Neural cell (in vitro differentiated cells): ENCODE results near the gene MAPK9. TPM values are rescaled to one million over a fixed set of nuclear protein-coding genes. Genes with fewer than 3 reads are reported as not detected.

ENCODE experiments used
- H2AFZ ChIP-seq: fragments of 200-600, 300-800 bp; sonication (generic), shearing (Covaris generic); 2 replicates; pipeline ENCODE4 v1.6.0; 2014; ENCODE audit warnings: low read depth, mild to moderate bottlenecking, antibody characterized with exemption, low read length, moderate library complexity
- H3F3A ChIP-seq: fragments of 200-600 bp; shearing (Covaris generic); 2 replicates; pipeline ENCODE4 v1.6.1; 2016; ENCODE audit warnings: mild to moderate bottlenecking, moderate library complexity, mixed read lengths, antibody characterized with exemption, low read length; ENCODE audit not compliant: insufficient read depth, poor library complexity, severe bottlenecking
- H3K27ac ChIP-seq: fragments of 200-600, 300-800 bp; sonication (generic), shearing (Covaris generic); 2 replicates; pipeline ENCODE4 v1.5.1; 2014; ENCODE audit warnings: mild to moderate bottlenecking, low read length, moderate library complexity
- H3K27me3 ChIP-seq: fragments of 300-800, 200-600 bp; sonication (generic), shearing (Covaris generic); 2 replicates; pipeline ENCODE4 v1.6.0; 2014; ENCODE audit warnings: mild to moderate bottlenecking, low read depth, low read length, moderate library complexity; ENCODE audit not compliant: insufficient read depth
- H3K36me3 ChIP-seq: fragments of 300-800, 200-600 bp; sonication (generic), shearing (Covaris generic); 2 replicates; pipeline ENCODE4 v1.5.1; 2014; ENCODE audit warnings: mild to moderate bottlenecking, antibody characterized with exemption, low read length, moderate library complexity; ENCODE audit not compliant: insufficient read depth
- H3K4me2 ChIP-seq: fragments of 300-800, 200-600 bp; sonication (generic), shearing (Covaris generic); 2 replicates; pipeline ENCODE4 v1.6.0; 2014; ENCODE audit warnings: mild to moderate bottlenecking, low read length
- H3K4me3 ChIP-seq: fragments of 300-800, 200-600 bp; sonication (generic), shearing (Covaris generic); 2 replicates; pipeline ENCODE4 v1.5.1; 2014; ENCODE audit warnings: mild to moderate bottlenecking, low read length, moderate library complexity
- H3K79me2 ChIP-seq: fragments of 200-600 bp; shearing (Covaris generic); replicated peaks from 2 replicates; pipeline ENCODE4 v1.6.0; 2014; ENCODE audit warnings: mild to moderate bottlenecking, low read length, moderate library complexity; ENCODE audit not compliant: insufficient read depth
- H3K9ac ChIP-seq: fragments of 300-800, 200-600 bp; sonication (generic), shearing (Covaris generic); 2 replicates; pipeline ENCODE4 v1.6.1; 2016; ENCODE audit warnings: mild to moderate bottlenecking, low read length, mixed read lengths
- H3K9me2 ChIP-seq: fragments of 200-600 bp; shearing (Covaris generic); 2 replicates; pipeline ENCODE4 v1.6.1; 2016; ENCODE audit warnings: mild to moderate bottlenecking, low read length, mixed read lengths; ENCODE audit not compliant: insufficient read depth
- H3K9me3 ChIP-seq: fragments of 200-600, 300-800 bp; sonication (generic), shearing (Covaris generic); 2 replicates; pipeline ENCODE4 v1.6.1; 2016; ENCODE audit warnings: mild to moderate bottlenecking, mixed run types, low read length, moderate library complexity, mixed read lengths
- H4K20me1 ChIP-seq: fragments of 200-600 bp; shearing (Covaris generic); 2 replicates; pipeline ENCODE4 v1.6.1; 2016; ENCODE audit warnings: mild to moderate bottlenecking, mixed run types; ENCODE audit not compliant: insufficient read depth
- EP300 ChIP-seq: fragments of 450-650 bp; conservative IDR thresholded peaks from 2 replicates; pipeline ENCODE4 v1.6.1; 2014; ENCODE audit warnings: antibody characterized with exemption, mild to moderate bottlenecking, moderate library complexity; ENCODE audit not compliant: poor library complexity, severe bottlenecking
- EZH2 ChIP-seq: fragments of 200-600, 300-800 bp; shearing (Covaris generic), sonication (generic); IDR thresholded peaks from 2 replicates; pipeline ENCODE4 v1.6.1; 2014; ENCODE audit warnings: antibody characterized with exemption, low read length, borderline replicate concordance, mild to moderate bottlenecking; ENCODE audit not compliant: insufficient read depth, poor library complexity, severe bottlenecking
- MXI1 ChIP-seq: fragments of 450-650 bp; conservative IDR thresholded peaks from 2 replicates; pipeline ENCODE4 v1.6.1; 2014; ENCODE audit warnings: antibody characterized with exemption, mild to moderate bottlenecking; ENCODE audit not compliant: poor library complexity, severe bottlenecking
- POLR2AphosphoS5 ChIP-seq: IDR thresholded peaks from 2 replicates; pipeline ENCODE4 v1.6.1; 2012
- RAD21 ChIP-seq: fragments of 450-650 bp; conservative IDR thresholded peaks from 2 replicates; pipeline ENCODE4 v1.6.1; 2014; ENCODE audit warnings: antibody characterized with exemption, mild to moderate bottlenecking, moderate library complexity
- SMC3 ChIP-seq: fragments of 450-650 bp; conservative IDR thresholded peaks from 2 replicates; pipeline ENCODE4 v1.6.1; 2014; ENCODE audit warnings: antibody characterized with exemption, mild to moderate bottlenecking, moderate library complexity; ENCODE audit not compliant: poor library complexity
- TAF1 ChIP-seq: IDR thresholded peaks from 2 replicates; pipeline ENCODE4 v1.6.1; 2012; ENCODE audit warnings: low read depth
- polyA plus RNA-seq: library from polyadenylated mRNA; depleted of rRNA; stranded (reverse); fragments of >200 nt; gene quantifications from 2 replicates; pipeline ENCODE4 v1.2.3, GENCODE V29; 2014
- TF ChIP-seq, protein P1 (sequence below): IDR thresholded peaks from 2 replicates; pipeline ENCODE4 v1.6.1; 2012; ENCODE audit warnings: borderline replicate concordance
- TF ChIP-seq, protein P2 (sequence below): fragments of 450-650 bp; IDR thresholded peaks from 2 replicates; pipeline ENCODE4 v1.5.1; 2014; ENCODE audit warnings: antibody characterized with exemption, mild to moderate bottlenecking, moderate library complexity; ENCODE audit not compliant: poor library complexity, severe bottlenecking

The MAPK9 gene
- polyA plus RNA-seq, 1 donor from 2014 or later, result 73.9 TPM

DNA sequence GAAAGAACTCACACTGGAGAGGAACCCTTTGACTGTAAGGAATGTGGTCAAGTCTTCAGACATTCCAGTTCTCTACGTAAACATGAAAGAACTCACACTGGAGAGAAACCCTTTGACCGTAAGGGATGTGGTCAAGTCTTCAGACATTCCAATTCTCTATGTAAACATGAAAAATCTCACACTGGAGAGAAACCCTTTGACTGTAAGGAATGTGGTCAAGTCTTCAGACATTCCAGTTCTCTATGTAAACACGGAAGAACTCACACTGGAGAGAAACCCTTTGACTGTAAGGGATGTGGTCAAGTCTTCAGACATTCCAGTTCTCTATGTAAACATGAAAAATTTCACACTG is 32.6 kb downstream of the MAPK9 start:
- H3K27me3 ChIP-seq, result no peaks in the 10 kb centered on the region
- H3K9ac ChIP-seq, result no peak overlapping the region
- H2AFZ ChIP-seq, result no peak overlapping the region
- H3K4me2 ChIP-seq, result no peak overlapping the region
- no peaks in the 10 kb centered on the region for H3K9me2 ChIP-seq
- no peak for TF ChIP-seq SMC3
- no peak for TF ChIP-seq POLR2AphosphoS5
- TF ChIP-seq EP300, result no peak
- TF ChIP-seq MXI1, result no peak
- no peaks in the 10 kb centered on the region for H3F3A ChIP-seq
- H3K9me3 ChIP-seq, result peaks cover 57% of the 10 kb centered on the region
- H3K27ac ChIP-seq, result no peak overlapping the region
- no peaks in the 10 kb centered on the region for H4K20me1 ChIP-seq
- no peaks in the 10 kb centered on the region for H3K79me2 ChIP-seq
- H3K4me3 ChIP-seq, result no peak overlapping the region
- peaks cover 58% of the 10 kb centered on the region for H3K36me3 ChIP-seq

DNA sequence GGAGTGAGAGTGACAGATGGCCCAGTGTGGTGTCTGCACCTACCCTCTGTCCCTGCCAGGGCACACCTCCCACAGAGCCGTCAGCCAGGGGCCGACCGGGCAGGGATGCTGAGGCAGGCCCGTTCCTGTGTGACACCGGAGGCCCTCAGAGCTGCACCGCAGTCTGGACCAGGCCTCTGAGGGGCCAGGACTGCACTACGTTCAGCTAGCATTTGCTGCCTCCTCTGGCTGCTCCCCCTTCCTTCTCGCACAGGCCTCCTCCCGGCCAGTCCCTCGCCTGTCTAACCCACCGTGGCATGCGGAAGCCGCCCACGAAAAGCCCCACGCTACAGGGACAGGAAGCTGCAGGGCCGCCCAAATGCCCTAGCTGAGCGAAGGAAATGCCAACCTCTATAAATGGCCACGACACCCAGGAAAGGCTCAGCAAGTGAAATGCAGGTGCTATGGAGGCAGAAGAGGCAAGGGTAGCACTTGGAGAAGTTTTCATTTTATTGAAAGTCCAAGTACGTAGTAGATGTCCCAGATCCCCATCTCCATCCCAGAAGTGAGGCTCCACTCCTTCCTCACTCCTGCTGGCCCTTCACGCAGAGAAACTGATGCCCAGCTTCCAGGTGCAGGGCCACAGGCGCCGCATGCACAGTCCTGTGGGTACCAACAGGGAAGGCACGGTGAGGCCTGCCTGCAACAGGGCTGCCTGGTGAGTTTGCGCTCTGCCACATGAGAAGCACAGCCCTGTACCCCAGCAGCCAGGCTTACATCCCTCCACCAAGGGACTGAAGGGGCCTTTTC is 38.7 kb downstream of the MAPK9 start:
- Histone ChIP-seq H3K79me2 (no peaks in the 10 kb centered on the region), H4K20me1 (no peaks in the 10 kb centered on the region), H3K4me2 (no peak overlapping the region), H3K27ac (no peak overlapping the region), H3K9ac (no peak overlapping the region), H2AFZ (no peak overlapping the region), H3K36me3 (peaks cover 57% of the 10 kb centered on the region), H3K9me2 (no peaks in the 10 kb centered on the region), H3F3A (no peaks in the 10 kb centered on the region), H3K27me3 (no peaks in the 10 kb centered on the region), H3K4me3 (no peak overlapping the region), H3K9me3 (peaks cover 39% of the 10 kb centered on the region)
- TF ChIP-seq TAF1, result no peak
- TF ChIP-seq POLR2AphosphoS5, result no peak
- TF ChIP-seq, protein P1, sequence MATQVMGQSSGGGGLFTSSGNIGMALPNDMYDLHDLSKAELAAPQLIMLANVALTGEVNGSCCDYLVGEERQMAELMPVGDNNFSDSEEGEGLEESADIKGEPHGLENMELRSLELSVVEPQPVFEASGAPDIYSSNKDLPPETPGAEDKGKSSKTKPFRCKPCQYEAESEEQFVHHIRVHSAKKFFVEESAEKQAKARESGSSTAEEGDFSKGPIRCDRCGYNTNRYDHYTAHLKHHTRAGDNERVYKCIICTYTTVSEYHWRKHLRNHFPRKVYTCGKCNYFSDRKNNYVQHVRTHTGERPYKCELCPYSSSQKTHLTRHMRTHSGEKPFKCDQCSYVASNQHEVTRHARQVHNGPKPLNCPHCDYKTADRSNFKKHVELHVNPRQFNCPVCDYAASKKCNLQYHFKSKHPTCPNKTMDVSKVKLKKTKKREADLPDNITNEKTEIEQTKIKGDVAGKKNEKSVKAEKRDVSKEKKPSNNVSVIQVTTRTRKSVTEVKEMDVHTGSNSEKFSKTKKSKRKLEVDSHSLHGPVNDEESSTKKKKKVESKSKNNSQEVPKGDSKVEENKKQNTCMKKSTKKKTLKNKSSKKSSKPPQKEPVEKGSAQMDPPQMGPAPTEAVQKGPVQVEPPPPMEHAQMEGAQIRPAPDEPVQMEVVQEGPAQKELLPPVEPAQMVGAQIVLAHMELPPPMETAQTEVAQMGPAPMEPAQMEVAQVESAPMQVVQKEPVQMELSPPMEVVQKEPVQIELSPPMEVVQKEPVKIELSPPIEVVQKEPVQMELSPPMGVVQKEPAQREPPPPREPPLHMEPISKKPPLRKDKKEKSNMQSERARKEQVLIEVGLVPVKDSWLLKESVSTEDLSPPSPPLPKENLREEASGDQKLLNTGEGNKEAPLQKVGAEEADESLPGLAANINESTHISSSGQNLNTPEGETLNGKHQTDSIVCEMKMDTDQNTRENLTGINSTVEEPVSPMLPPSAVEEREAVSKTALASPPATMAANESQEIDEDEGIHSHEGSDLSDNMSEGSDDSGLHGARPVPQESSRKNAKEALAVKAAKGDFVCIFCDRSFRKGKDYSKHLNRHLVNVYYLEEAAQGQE, result no peak
- TF ChIP-seq, protein P2, sequence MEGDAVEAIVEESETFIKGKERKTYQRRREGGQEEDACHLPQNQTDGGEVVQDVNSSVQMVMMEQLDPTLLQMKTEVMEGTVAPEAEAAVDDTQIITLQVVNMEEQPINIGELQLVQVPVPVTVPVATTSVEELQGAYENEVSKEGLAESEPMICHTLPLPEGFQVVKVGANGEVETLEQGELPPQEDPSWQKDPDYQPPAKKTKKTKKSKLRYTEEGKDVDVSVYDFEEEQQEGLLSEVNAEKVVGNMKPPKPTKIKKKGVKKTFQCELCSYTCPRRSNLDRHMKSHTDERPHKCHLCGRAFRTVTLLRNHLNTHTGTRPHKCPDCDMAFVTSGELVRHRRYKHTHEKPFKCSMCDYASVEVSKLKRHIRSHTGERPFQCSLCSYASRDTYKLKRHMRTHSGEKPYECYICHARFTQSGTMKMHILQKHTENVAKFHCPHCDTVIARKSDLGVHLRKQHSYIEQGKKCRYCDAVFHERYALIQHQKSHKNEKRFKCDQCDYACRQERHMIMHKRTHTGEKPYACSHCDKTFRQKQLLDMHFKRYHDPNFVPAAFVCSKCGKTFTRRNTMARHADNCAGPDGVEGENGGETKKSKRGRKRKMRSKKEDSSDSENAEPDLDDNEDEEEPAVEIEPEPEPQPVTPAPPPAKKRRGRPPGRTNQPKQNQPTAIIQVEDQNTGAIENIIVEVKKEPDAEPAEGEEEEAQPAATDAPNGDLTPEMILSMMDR, result no peak
- no peak for TF ChIP-seq EP300
- no peak for TF ChIP-seq RAD21
- TF ChIP-seq MXI1, result no peak
- no peak for TF ChIP-seq SMC3
- no peak for TF ChIP-seq EZH2
